OCI-LY1 (cell line): ENCODE data around the gene ST6GALNAC6.
"Not testable (repeated sequence)": the region's sequence is repeated elsewhere in the genome, so short reads cannot be mapped to it uniquely, and the experiment has no call there.

Experiments used
- H2AFZ ChIP-seq: fragments of 200-600 bp; sonication (generic), shearing (Covaris generic); 2 replicates; pipeline ENCODE4 v1.6.0; 2014; ENCODE audit warnings: antibody characterized with exemption, mild to moderate bottlenecking, low read length
- H3F3A ChIP-seq: fragments of 200-600 bp; sonication (generic), shearing (Covaris generic); 2 replicates; pipeline ENCODE4 v1.6.0; 2014; ENCODE audit warnings: mild to moderate bottlenecking, antibody characterized with exemption, low read length, moderate library complexity; ENCODE audit not compliant: insufficient read depth
- H3K27ac ChIP-seq: fragments of 200-600 bp; sonication (generic); 2 replicates; pipeline ENCODE4 v1.5.1; 2014; ENCODE audit warnings: low read length, mixed run types, mild to moderate bottlenecking, low read depth; ENCODE audit not compliant: poor library complexity, severe bottlenecking
- H3K27me3 ChIP-seq: fragments of 200-600 bp; sonication (generic); 2 replicates; pipeline ENCODE4 v1.6.0; 2014; ENCODE audit warnings: antibody characterized with exemption, mild to moderate bottlenecking, low read length, moderate library complexity; ENCODE audit not compliant: insufficient read depth
- H3K36me3 ChIP-seq: fragments of 200-600 bp; sonication (generic); 2 replicates; pipeline ENCODE4 v1.6.1; 2014; ENCODE audit warnings: mild to moderate bottlenecking, antibody characterized with exemption, low read length, moderate library complexity, mixed read lengths; ENCODE audit not compliant: insufficient read depth
- H3K4me1 ChIP-seq: fragments of 200-600 bp; sonication (generic); 2 replicates; pipeline ENCODE4 v1.5.1; 2014; ENCODE audit warnings: mild to moderate bottlenecking, low read length, moderate library complexity; ENCODE audit not compliant: insufficient read depth, severe bottlenecking
- H3K4me2 ChIP-seq: fragments of 200-600 bp; sonication (generic), shearing (Covaris generic); 2 replicates; pipeline ENCODE4 v1.6.1; 2014; ENCODE audit warnings: low read length
- H3K4me3 ChIP-seq: fragments of 200-600 bp; sonication (generic); 2 replicates; pipeline ENCODE4 v1.5.1; 2014; ENCODE audit warnings: low read length, low read depth, mild to moderate bottlenecking, mixed read lengths; ENCODE audit not compliant: poor library complexity, severe bottlenecking
- H3K79me2 ChIP-seq: fragments of 200-600 bp; shearing (Covaris generic); 2 replicates; pipeline ENCODE4 v1.6.1; 2016; ENCODE audit warnings: mixed run types, low read length, mixed read lengths; ENCODE audit not compliant: insufficient read depth
- H3K9ac ChIP-seq: fragments of 200-600 bp; sonication (generic), shearing (Covaris generic); 2 replicates; pipeline ENCODE4 v1.6.1; 2014; ENCODE audit warnings: mild to moderate bottlenecking, low read length, mixed read lengths
- H3K9me2 ChIP-seq: fragments of 200-600 bp; sonication (generic), shearing (Covaris generic); 2 replicates; pipeline ENCODE4 v1.6.1; 2014; ENCODE audit warnings: low read depth, mild to moderate bottlenecking, low read length, mixed read lengths
- H3K9me3 ChIP-seq: fragments of 200-600 bp; shearing (Covaris generic); 2 replicates; pipeline ENCODE4 v1.6.1; 2014; ENCODE audit warnings: low read length, mixed read lengths
- H4K20me1 ChIP-seq: fragments of 200-600 bp; sonication (generic), shearing (Covaris generic); 2 replicates; pipeline ENCODE4 v1.6.0; 2016; ENCODE audit warnings: mild to moderate bottlenecking, low read length; ENCODE audit not compliant: insufficient read depth
- EZH2 ChIP-seq: fragments of 200-600 bp; sonication (generic), shearing (Covaris generic); IDR thresholded peaks from 2 replicates; pipeline ENCODE4 v1.8.0; 2017; ENCODE audit warnings: borderline replicate concordance, mixed run types, mild to moderate bottlenecking, antibody characterized with exemption, low read length, moderate library complexity, mixed read lengths
- TF ChIP-seq, protein P1 (sequence below): fragments of 200-600 bp; sonication (generic), shearing (Covaris generic); IDR thresholded peaks from 2 replicates; pipeline ENCODE4 v1.5.1; 2017; ENCODE audit warnings: mild to moderate bottlenecking, antibody characterized with exemption, low read length, moderate library complexity, mixed read lengths

ST6GALNAC6 gene

DNA sequence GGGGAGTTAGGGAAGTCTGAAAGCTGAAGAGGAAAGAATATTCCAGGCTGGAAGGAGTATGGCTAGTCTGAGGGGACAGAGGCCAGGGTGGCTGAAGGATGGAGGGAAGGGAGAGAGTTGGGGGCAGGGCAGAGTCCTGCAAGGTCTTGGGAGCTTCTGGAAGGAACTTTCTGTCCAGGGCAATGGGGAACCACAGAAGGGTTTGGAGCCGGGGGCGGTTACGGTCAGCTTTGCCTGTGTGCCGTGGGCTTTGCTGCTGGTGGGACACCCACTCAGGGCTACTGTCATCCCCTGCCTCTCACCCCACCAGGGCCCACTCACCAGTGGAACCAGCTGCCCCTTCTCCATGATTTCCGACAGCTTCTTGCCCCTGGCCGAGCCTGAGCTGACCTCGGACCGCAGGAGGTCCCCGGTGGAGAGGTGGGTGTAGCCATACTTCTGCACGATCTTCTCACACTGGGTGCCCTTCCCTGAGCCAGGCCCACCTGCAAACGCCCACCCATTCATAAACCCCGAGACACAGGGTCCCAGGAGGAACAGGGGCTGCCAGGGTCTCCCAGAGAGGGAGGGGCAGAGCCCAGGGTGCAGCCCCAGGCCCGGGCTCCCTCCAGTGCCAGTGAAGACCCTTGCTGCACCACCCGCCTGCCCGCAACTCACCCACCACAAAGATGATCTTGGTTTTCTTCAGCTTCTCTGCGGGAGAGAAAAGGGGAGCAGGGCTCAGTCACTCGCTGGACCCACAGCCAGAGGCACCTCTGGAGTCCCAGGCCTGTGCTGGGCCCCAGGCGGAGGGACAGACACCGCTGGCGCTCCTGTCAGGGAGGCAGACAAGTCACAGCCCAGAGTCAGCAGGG lies 26.8 kb downstream of the ST6GALNAC6 start:
- no peak overlapping the region for H3K4me2 ChIP-seq
- H3K27me3 ChIP-seq = peaks cover 13% of the 10 kb centered on the region; the same call in 1 of the 2 replicates
- no peaks in the 10 kb centered on the region for H3K9me3 ChIP-seq
- H3K36me3 ChIP-seq = no peaks in the 10 kb centered on the region
- no peak overlapping the region for H2AFZ ChIP-seq
- no peak overlapping the region for H3K9ac ChIP-seq
- no peaks in the 10 kb centered on the region for H4K20me1 ChIP-seq
- H3K4me1 ChIP-seq = no peaks in the 10 kb centered on the region
- no peaks in the 10 kb centered on the region for H3F3A ChIP-seq
- no peak overlapping the region for H3K27ac ChIP-seq
- H3K4me3 ChIP-seq = no peak overlapping the region
- TF ChIP-seq, protein P1, sequence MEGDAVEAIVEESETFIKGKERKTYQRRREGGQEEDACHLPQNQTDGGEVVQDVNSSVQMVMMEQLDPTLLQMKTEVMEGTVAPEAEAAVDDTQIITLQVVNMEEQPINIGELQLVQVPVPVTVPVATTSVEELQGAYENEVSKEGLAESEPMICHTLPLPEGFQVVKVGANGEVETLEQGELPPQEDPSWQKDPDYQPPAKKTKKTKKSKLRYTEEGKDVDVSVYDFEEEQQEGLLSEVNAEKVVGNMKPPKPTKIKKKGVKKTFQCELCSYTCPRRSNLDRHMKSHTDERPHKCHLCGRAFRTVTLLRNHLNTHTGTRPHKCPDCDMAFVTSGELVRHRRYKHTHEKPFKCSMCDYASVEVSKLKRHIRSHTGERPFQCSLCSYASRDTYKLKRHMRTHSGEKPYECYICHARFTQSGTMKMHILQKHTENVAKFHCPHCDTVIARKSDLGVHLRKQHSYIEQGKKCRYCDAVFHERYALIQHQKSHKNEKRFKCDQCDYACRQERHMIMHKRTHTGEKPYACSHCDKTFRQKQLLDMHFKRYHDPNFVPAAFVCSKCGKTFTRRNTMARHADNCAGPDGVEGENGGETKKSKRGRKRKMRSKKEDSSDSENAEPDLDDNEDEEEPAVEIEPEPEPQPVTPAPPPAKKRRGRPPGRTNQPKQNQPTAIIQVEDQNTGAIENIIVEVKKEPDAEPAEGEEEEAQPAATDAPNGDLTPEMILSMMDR = no peak
- no peaks in the 10 kb centered on the region for H3K79me2 ChIP-seq
- H3K9me2 ChIP-seq = no peaks in the 10 kb centered on the region

DNA sequence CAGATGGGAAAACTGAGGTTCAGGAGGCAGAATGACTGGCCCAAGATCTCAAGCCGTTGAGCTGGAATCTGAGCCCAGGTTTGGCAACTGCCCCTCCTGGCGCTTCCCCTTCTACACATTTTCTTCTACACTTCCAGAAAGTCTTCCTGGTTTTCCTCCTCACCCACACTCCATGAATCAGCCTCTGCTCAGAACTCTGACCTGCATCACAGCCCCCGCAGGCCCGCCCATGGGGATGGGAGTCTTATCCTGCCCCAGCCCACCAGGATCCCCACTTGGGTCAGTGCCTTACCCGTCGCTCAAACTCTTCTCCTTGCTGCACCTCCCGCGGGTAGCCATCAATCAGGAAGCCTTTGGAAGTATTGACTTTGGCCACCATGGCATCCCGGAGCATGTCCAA lies 27.9 kb downstream of the ST6GALNAC6 start:
- TF ChIP-seq, protein P1 = no peak
- TF ChIP-seq EZH2 = no peak
- no peak overlapping the region for H3K27ac ChIP-seq
- no peaks in the 10 kb centered on the region for H3F3A ChIP-seq
- no peaks in the 10 kb centered on the region for H3K4me1 ChIP-seq
- H3K79me2 ChIP-seq = no peaks in the 10 kb centered on the region
- H3K9me3 ChIP-seq = no peaks in the 10 kb centered on the region
- H4K20me1 ChIP-seq = no peaks in the 10 kb centered on the region
- no peak overlapping the region for H3K4me3 ChIP-seq
- H3K9ac ChIP-seq = no peak overlapping the region
- no peak overlapping the region for H2AFZ ChIP-seq
- H3K27me3 ChIP-seq = peaks cover 13% of the 10 kb centered on the region; the same call in 1 of the 2 replicates
- H3K9me2 ChIP-seq = no peaks in the 10 kb centered on the region
- no peak overlapping the region for H3K4me2 ChIP-seq
- no peaks in the 10 kb centered on the region for H3K36me3 ChIP-seq

DNA sequence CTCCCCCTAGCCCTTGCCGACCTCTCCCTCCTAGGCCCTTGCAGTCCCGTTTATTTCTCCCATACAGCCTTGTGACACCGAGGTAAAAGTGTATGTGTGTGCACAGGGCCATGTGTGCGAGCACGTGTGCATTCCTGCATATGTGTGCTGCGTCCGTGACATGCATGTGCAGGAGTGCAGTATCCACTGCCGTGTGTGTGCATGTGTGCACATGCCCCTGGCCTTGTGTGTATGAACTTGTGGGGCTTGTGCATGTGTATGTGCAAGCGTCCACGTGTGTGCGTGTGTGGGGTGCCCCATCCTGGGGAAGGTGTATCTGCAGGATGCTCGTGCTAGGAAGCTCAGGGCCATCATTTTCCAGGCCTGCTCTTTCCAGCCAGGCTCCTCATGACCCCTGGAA lies 28.5 kb downstream of the ST6GALNAC6 start:
- no peak for TF ChIP-seq EZH2
- TF ChIP-seq, protein P1 = no peak
- Histone ChIP-seq H2AFZ (no peak overlapping the region), H3K27me3 (peaks cover 13% of the 10 kb centered on the region; the same call in 1 of the 2 replicates), H3K4me2 (no peak overlapping the region), H3K4me1 (peaks cover 2% of the 10 kb centered on the region), H3K4me3 (no peak overlapping the region), H3F3A (no peaks in the 10 kb centered on the region), H3K36me3 (no peaks in the 10 kb centered on the region), H3K79me2 (no peaks in the 10 kb centered on the region), H3K9ac (no peak overlapping the region), H3K9me2 (no peaks in the 10 kb centered on the region), H3K27ac (no peak overlapping the region), H3K9me3 (no peaks in the 10 kb centered on the region), H4K20me1 (no peaks in the 10 kb centered on the region)

DNA sequence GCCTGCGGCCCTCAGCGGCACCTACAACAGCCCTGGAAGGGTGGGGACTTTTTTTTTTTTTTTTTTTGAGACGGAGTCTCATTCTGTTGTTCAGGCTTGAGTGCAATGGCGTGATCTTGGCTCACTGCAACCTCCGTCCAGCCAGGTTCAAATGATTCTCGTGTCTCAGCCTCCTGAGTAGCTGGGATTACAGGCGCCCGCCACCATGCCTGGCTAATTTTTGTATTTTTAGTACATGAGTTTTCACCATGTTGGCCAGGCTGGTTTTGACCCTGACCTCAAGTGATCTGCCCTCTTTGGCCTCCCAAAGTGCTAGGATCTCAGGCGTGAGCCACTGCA lies 29.3 kb downstream of the ST6GALNAC6 start:
- H3K4me2 ChIP-seq, H3K36me3 ChIP-seq, H3K9me2 ChIP-seq, H2AFZ ChIP-seq, H3F3A ChIP-seq, H3K9me3 ChIP-seq, H4K20me1 ChIP-seq, H3K79me2 ChIP-seq, H3K4me3 ChIP-seq, H3K27ac ChIP-seq, H3K9ac ChIP-seq, H3K4me1 ChIP-seq: not testable (repeated sequence)
- H3K27me3 ChIP-seq = peaks cover 13% of the 10 kb centered on the region; the same call in 1 of the 2 replicates
